T-helper 2 cell treated with Interferon-gamma antibody and Interleukin-4, amounts not matched to agents 100 ng/mL and 5 ng/mL, for 36 hours (primary cell): ENCODE data around the gene SLC2A6. TPM values are rescaled to one million over a fixed set of nuclear protein-coding genes. Genes with fewer than 3 reads are reported as not detected.

Experiments
- intact Hi-C: fragments of 100-400 bp; cut with micrococcal nuclease; formaldehyde crosslinking; loops from one replicate; pipeline ENCODE4 v1.15.1; 2023
- total RNA-seq: library from RNA; stranded (reverse); gene quantifications from 2 replicates; pipeline ENCODE4 v1.2.3, GENCODE V29; 2022

The SLC2A6 gene
- total RNA-seq, 1 donor from 2014 or later, result 2.6 TPM

DNA sequence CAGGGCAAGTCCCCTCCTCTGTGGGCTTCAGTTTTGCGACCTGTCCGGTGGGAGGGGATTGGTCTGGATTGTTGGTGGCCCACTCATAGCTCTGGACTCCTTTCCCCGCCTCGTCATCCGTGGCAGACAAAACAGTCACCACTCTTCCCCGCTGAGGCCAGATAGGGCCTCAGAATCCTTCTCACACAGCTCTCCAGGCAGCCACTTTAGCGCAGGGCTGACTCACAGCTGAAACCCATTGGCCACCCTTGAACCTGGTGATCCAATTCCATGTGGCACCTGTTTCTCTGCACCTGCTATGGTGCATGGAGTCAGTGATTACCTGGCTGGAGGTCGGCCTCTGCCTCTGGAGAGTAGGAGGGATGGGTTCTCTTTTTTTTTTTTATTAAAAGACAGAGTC, 34.9 kb downstream of the SLC2A6 start:
- intact Hi-C loops, result no loop called here

DNA sequence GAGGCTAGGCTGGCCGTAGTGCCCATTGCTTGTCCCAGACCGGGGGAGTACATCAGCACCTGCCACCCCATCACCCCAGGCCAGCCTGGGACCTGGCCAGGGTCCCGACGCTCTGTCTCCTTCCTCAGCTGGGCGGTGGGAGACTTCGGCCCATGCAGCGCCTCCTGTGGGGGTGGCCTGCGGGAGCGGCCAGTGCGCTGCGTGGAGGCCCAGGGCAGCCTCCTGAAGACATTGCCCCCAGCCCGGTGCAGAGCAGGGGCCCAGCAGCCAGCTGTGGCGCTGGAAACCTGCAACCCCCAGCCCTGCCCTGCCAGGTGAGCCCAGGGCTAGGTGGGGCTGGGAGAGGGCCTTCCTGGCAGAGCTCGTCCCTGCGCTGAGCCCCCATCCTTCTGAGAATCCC, 35.7 kb downstream of the SLC2A6 start:
- intact Hi-C loops, result no loop called here

DNA sequence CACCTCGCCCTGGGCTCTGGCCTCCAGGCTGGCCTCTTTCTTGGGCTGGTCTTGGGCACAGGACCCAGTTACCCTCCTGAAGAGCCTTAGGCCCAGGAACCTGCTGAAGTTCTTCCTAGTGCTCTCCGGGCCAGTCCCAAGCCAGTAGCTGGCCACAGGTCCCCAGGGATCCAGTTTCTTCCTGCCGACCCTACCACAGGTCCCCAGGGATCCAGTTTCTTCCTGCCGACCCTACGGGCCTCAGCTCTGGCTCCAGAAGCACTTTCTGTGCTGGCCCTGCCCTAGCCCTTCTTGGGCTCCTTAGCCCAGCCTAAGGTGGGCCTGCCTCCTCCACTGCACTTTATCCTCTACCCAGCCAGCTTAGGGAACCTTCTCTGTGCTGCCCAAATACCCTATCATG, 37.3 kb downstream of the SLC2A6 start:
- intact Hi-C loops, result no loop called here

DNA sequence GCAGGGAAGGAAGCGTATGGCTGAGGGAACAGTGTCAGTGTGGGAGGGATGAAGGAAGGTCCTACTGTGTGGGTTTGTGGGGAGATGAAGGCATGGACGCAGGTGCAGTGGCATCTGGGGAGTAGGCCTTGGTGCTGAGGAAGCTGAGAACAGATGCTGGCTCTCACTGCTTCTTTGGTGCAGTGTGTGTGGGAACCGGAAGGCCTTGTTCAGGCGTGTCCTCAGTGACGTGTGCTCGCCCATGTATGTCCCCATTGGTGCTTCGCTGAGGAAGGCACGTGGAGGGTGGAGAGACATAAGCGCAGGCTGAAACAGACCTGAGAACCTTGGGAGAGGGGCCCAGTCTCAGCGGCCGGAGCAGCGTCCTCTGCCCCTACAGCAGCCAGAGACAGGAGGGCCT, 38.0 kb downstream of the SLC2A6 start:
- intact Hi-C loops, result no loop called here

DNA sequence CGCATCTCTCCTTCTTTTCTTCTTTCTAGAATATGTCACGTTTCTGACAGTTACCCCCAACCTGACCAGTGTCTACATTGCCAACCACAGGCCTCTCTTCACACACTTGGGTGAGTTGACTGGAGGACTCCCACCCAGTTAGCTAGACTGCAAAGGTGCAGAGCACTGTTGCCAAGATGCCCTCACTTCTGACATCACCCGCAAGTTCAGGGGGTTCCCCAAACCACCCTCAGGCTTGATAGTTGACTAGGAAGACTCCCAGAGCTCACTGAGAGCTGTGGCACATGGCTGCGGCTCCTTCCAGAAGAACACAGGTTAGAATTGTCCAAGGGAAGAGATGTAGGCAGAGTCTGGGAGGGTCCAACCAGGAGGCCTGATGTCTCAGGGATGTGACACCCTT, 39.6 kb downstream of the SLC2A6 start:
- intact Hi-C loops, result no loop called here

DNA sequence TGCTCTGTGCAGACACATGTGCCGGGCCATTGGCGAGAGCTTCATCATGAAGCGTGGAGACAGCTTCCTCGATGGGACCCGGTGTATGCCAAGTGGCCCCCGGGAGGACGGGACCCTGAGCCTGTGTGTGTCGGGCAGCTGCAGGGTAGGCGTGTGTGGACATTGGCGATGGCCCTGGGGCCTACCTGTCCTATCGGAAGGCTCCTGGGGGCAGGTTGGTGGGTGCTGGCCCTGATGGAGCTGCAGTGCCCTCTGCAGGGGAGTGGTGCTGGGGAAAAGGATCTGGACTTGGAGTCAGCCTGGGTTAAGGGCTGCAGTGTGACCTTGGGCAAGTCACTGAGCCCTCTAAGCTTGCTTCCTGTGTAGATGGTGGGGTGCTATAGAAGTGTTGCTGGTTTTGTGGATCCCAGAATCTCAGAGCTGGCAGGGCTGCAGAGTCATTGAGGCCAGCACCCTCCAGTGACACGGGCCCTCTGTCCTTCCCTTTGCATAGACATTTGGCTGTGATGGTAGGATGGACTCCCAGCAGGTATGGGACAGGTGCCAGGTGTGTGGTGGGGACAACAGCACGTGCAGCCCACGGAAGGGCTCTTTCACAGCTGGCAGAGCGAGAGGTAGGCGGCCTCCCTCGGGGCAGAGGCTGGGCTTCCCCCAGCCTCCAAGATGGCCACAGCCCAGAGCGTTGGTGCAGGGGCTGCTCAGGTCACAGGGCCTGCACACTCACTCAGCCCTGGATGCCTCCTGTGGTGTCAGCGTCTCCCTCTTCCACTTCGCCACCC, 41.0 kb downstream of the SLC2A6 start:
- intact Hi-C loops, result no loop called here

DNA sequence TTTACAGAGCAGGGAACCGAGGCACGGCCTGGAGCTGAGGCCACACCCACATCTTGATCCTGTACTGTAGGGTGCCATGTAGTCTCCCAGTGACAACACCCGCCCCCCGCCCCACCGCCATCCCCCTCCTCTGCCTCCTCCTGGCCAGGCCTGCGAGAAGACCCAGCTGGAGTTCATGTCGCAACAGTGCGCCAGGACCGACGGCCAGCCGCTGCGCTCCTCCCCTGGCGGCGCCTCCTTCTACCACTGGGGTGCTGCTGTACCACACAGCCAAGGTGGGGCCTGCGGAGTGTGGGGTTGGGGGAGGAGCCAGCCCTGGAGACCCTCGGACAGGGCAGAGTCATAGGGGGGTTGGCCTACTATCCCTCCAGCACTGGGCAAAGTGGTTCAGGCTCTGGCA, 42.2 kb downstream of the SLC2A6 start:
- intact Hi-C loops, result no loop called here

DNA sequence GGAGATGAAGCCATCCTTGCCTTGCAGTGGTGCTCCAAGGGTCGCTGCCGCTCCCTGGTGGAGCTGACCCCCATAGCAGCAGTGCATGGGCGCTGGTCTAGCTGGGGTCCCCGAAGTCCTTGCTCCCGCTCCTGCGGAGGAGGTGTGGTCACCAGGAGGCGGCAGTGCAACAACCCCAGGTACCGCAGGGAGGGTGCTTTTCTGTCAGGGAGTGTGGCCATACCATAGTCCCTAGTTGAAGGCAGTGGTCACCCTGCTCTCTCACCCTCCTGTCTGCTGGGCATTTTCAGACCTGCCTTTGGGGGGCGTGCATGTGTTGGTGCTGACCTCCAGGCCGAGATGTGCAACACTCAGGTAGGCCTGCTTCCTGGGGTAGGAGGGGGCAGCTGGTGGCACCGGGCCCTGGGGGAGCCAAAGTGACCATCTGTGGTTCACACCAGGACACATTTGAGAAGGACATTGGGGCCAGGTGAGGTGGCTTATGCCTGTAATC, 45.5 kb downstream of the SLC2A6 start:
- intact Hi-C loops, result no loop called here

DNA sequence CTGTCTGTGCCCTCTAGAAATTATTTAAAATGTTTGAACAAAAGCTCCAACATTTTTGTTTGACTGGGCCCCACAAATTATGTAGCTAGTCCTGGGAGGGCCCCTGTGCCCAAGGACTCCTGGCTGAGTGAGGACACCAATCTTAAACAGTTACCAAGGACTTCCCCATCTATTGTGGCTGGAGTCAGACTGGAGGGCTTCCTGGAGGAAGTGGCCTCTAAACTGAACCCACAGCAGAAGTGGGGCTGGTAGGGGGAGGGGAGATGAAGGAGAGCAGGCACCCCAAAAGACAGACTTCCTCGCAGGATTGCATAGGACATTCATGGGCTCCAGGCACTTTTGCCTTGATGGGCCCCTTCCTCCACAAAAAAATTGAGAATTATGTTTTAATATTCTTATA, 48.7 kb downstream of the SLC2A6 start:
- intact Hi-C loops, result no loop called here

DNA sequence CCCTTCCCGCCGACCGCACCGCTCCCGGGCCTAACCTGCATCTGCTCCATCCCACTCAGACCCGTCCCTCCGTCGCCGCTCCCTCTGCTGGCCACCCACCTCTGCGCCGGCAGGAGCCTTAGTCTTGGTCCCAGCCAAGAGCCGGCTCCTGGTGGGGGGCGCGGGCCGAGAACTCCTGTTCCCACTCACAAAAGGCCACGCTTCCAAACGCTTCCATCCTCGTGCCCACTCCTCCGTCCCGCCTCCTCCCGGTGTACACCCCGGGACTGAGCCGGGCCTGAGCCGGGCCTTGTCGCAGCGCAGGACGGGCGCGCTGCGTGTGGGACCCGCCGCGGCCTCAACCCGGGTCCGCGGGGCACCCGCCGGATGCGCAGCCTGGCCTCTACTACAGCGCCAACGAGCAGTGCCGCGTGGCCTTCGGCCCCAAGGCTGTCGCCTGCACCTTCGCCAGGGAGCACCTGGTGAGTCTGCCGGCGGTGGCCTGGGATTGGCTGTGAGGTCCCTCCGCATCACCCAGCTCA, 49.2 kb downstream of the SLC2A6 start:
- intact Hi-C loops, result no loop called here

DNA sequence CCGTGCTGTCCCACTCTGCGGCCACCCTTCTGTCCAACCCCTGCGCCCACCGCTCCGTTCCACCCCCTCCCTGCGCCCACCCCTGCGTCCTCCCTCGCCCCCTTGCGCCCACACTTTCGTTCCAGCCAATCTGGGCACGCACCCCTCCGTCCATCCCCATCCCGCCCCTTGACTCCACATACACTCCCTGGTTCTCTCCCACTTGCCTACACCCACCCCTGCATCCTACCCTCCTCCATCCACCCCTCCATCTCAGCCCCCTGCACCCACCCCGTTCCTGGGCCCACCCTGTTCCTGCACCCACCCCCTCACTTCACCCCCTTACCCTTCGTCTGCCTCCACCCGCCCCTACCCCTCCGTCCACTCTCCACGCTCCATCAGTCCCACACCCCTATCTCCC, 49.7 kb downstream of the SLC2A6 start:
- intact Hi-C loops, result no loop called here

DNA sequence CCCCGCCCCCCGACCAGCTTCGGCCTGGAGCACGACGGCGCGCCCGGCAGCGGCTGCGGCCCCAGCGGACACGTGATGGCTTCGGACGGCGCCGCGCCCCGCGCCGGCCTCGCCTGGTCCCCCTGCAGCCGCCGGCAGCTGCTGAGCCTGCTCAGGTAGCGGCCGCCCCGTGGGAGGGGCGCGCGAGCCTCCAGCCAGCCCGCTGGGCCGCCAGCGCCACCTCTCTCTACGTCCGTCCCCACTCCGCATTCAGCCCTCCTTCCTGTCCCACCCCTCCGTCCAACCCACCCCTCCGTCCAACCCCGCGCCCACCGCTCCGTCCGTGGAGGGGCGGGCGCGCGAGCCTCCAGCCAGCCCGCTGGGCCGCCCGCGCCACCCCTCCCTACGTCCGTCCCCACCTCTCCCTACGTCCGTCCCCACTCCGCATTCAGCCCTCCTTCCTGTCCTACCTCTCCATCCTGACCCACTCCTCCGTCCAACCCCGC, 50.2 kb downstream of the SLC2A6 start:
- intact Hi-C loops, result no loop called here

DNA sequence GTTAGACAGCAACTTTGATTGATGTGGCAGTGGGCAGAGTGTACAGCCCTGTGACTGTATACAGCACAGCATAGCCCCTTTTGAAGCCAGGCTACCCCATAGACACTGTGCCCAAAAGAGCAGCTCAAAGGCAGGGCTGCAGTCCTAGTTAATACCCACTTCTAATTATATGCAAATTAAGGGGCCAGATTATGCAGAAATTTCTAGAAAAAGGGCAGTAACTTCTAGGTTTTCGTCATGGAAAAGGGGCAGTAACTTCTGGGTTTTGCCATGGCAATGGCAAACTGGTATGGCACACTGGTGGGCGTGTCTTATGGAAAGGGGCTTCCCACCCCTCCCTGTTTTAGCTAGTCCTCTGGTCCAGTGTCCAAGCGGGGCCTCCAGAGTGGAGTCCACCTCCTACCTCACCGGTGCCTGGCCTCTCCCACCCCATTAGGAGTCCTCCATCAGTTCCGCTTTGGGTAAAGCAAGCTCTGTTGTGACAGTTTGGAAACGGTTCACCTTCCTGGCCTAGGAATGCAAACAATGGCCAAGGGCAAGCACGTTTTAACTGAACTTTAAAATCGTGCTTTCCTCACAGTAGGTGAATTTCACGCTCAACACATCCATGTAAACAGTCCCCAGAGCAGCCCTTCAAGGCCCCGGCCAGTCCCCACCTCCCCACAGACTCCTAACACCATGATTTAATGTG, 51.1 kb downstream of the SLC2A6 start:
- intact Hi-C loops, result no loop called here

DNA sequence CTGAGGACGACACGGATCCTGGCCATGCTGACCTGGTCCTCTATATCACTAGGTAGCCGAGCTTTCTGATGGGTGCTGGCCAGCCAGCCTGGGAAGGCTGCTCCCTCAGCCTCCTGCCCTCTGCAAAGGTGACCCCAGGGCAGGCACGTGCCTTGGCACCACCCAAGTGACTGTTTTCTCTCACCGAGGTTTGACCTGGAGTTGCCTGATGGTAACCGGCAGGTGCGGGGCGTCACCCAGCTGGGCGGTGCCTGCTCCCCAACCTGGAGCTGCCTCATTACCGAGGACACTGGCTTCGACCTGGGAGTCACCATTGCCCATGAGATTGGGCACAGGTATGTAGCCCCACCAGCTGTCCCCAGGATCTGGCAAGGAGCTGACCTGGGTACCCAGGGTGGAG, 52.9 kb downstream of the SLC2A6 start:
- intact Hi-C loops, result no loop called here

DNA sequence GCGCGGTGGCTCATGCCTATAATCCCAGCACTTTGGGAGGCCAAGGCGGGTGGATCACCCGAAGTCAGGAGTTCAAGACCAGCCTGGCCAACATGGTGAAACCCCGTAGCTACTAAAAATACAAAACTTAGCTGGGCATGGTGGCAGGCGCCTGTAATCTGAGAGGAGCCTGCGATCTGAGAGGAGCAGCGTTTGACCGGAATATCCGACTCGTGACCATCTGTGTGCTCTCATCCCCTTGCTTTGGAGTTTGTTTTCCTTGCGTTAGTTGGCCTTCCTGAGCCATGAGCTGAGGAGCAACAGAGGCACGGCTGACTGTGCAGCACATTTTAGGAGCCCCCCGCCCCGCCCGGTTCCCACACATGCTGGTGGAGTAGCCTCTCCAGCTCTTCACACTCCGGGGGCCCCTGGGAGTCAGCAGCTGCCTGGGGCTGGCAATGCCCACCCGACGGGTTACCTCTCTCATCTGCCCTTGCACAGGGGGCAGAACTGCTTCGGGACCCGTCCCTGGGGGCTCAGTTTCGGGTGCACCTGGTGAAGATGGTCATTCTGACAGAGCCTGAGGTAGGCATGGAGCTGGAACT, 53.8 kb downstream of the SLC2A6 start:
- intact Hi-C loops, result no loop called here

DNA sequence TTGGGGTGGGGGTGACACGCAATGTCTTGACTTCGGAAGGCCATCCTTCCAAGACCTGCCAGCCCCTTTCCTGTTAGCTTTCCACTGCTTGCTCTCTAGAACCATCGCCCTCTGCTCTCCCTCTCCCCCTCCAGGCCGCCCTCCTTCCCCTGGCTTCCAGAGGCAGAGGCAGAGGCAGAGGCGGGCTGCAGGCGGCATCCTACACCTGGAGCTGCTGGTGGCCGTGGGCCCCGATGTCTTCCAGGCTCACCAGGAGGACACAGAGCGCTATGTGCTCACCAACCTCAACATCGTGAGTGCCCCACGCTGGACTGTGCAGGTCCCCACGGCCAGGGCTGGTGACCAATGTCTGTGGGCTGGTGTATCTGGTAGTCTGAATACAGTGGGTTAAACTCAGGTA, 54.7 kb downstream of the SLC2A6 start:
- intact Hi-C loops, result no loop called here

DNA sequence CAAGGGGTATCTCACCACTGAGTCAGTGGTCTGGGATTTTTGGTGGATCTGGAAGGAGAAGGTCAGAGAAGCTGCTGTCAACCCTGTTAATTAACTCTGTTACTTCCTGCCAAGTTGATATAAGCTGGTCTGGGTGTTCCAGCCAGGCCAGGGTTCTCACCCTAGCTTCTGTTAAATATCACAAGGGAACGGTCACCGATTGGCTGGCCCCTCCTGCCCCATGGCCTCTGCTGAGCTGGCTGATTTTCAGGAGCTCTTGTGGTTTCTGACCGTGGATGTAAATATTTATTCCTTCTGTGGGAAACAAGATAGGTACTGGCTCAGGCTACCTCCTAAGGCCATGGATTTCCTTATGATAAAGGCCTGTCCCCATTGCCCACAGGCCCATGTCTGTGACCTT, 55.7 kb downstream of the SLC2A6 start:
- intact Hi-C loops, result no loop called here

DNA sequence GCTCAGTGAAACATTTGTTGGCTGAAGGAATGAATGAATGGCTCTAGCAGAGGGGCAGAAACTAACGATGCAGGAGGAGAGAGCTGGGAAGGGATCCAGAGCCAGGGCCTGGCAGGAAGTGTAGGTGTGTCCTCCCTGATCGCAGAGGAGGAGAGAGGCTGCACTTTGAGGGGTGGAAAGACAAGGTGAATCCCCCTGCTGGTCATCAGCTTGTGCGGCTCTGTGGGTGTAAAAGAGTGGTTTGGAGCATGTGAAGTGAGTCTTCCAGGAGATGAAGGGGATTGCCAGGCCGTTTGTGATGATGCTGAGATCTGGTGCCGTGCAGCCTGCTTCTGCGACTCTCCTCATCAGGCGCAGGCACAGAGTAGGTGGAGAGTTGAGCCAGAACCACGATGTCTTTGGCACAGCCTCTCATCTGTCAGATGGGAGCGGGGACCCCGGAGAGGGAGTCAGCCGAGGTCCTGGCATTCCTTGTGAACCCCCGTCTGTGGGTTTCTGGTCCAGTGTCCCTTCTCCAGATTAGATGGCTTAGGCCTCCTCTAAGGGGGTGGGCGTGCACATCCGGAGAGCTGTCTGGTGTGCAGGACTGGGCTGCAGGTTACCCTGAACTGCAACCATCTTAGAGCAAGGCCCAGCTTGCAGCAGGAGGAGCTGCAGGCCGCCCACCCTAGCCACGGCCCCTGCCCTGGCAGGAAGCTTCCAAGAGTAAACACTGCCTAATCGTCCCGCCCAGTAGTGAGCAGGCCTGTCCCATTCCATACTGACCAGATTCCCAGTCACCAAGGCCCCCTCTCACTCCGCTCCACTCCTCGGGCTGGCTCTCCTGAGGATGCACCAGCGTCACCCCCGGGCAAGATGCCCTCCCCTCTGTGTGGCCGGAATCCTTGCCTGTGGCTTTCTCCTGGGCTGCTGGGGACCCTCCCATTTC, 57.0 kb downstream of the SLC2A6 start, which contains the start of gene ADAMTS13:
TSS of gene ADAMTS13 (plus strand) at position 753 of the 928 bp plus-strand sequence. CDS start at position 830, 77 bp downstream.
- intact Hi-C loops, result no loop called here
